Panc1 (cell line): Measurements from ENCODE around the gene SLC35E3. TPM values are rescaled to one million over a fixed set of nuclear protein-coding genes. Genes with fewer than 3 reads are reported as not detected.

ENCODE experiments used
- ATAC-seq: fragments of 200-7000 bp; cut with Tn5 transposase; 2 replicates; pipeline ENCODE4 v1.9.1; 2020; ENCODE audit warnings: mild to moderate bottlenecking, moderate library complexity
- BruUV-seq: library from RNA; stranded (reverse); fragments of 400-500 nt; replicated peaks from 2 replicates; lab custom pipeline; 2021; lab: Mats Ljungman, UMichigan
- CTCF ChIA-PET: fragments of 300-600 bp; sonication (Branson Sonifier 250); formaldehyde crosslinking; loops from one replicate; lab custom pipeline; 2022; ENCODE audit warnings: antibody characterized with exemption; lab: Charles Lee
- POLR2A ChIA-PET: fragments of 300-600 bp; sonication (Branson Sonifier 250); formaldehyde crosslinking; loops from one replicate; lab custom pipeline; 2022; ENCODE audit warnings: antibody characterized with exemption; lab: Charles Lee
- DNase-seq: peaks from one replicate; pipeline ENCODE4 v3.0.0-alpha.2; 2010; ENCODE audit warnings: low read depth, low spot score
- H3K27ac ChIP-seq: 2 replicates; pipeline ENCODE4 v1.5.1; 2011; ENCODE audit warnings: mild to moderate bottlenecking, low read length, inconsistent platforms
- H3K27me3 ChIP-seq: fragments of 200-500 bp; sonication (Bioruptor generic); 2 replicates; pipeline ENCODE4 v1.6.0; 2014; ENCODE audit warnings: low read length, inconsistent platforms; ENCODE audit not compliant: control insufficient read depth, insufficient read depth
- H3K36me3 ChIP-seq: fragments of 200-500 bp; sonication (Bioruptor generic); 2 replicates; pipeline ENCODE4 v1.5.1; 2014; ENCODE audit warnings: inconsistent platforms, mild to moderate bottlenecking, low read length, moderate library complexity; ENCODE audit not compliant: control insufficient read depth, insufficient read depth
- H3K4me1 ChIP-seq: 2 replicates; pipeline ENCODE4 v1.5.1; 2011; ENCODE audit warnings: inconsistent platforms, mild to moderate bottlenecking, low read length, moderate library complexity; ENCODE audit not compliant: control insufficient read depth, insufficient read depth
- H3K4me3 ChIP-seq, 2 experiments: 2 replicates each; pipeline ENCODE4 v1.5.1; 2011 to 2012; ENCODE audit warnings: low read depth in 2 of 2, low read length in 2 of 2, mild to moderate bottlenecking in 2 of 2, inconsistent platforms in 1 of 2, moderate library complexity in 1 of 2
- H3K9me3 ChIP-seq: fragments of 200-500 bp; sonication (Bioruptor generic); 2 replicates; pipeline ENCODE4 v1.5.1; 2014; ENCODE audit warnings: low read depth, mild to moderate bottlenecking, inconsistent platforms, low read length, moderate library complexity; ENCODE audit not compliant: control insufficient read depth, insufficient read depth
- POLR2AphosphoS5 ChIP-seq: IDR thresholded peaks from 2 replicates; pipeline ENCODE4 v1.6.1; 2012; ENCODE audit warnings: mild to moderate bottlenecking, low read depth, low read length, moderate library complexity
- SIN3A ChIP-seq: IDR thresholded peaks from 2 replicates; pipeline ENCODE4 v1.6.1; 2012; ENCODE audit warnings: low read depth, mild to moderate bottlenecking, low read length, moderate library complexity, borderline replicate concordance; ENCODE audit not compliant: insufficient read depth
- TCF7L2 ChIP-seq: IDR thresholded peaks from 2 replicates; pipeline ENCODE4 v1.6.1; 2011; ENCODE audit warnings: mild to moderate bottlenecking, low read depth, low read length, inconsistent platforms
- in situ Hi-C: cut with HindIII; loops from 2 replicates; pipeline ENCODE4 v1.10.0; 2016; ENCODE audit warnings: low sequenced_read_pairs, low pct_unique_long_range_greater_than_20kb
- intact Hi-C: fragments of 100-400 bp; cut with micrococcal nuclease; formaldehyde crosslinking; loops from one replicate; pipeline ENCODE4 v1.10.0; 2022; ENCODE audit not compliant: unreplicated experiment
- total RNA-seq: library from RNA; stranded (reverse); gene quantifications from one replicate; pipeline ENCODE4 v1.2.1, GENCODE V29; 2021; ENCODE audit not compliant: unreplicated experiment
- TF ChIP-seq, protein P1 (sequence below): fragments of 450-650 bp; IDR thresholded peaks from 2 replicates; pipeline ENCODE4 v1.5.1; 2017; ENCODE audit warnings: mild to moderate bottlenecking
- TF ChIP-seq, protein P2 (sequence below), 2 experiments: IDR thresholded peaks; 2 replicates each; pipeline ENCODE4 v1.6.1; 2011 to 2012; ENCODE audit warnings: low read depth in 2 of 2, control low read depth in 1 of 2, low read length in 1 of 2, mild to moderate bottlenecking in 1 of 2, moderate library complexity in 1 of 2; ENCODE audit not compliant: insufficient read depth in 1 of 2

The SLC35E3 gene
- total RNA-seq, 1 experiment from 2014 or later: 15.9 TPM

DNA sequence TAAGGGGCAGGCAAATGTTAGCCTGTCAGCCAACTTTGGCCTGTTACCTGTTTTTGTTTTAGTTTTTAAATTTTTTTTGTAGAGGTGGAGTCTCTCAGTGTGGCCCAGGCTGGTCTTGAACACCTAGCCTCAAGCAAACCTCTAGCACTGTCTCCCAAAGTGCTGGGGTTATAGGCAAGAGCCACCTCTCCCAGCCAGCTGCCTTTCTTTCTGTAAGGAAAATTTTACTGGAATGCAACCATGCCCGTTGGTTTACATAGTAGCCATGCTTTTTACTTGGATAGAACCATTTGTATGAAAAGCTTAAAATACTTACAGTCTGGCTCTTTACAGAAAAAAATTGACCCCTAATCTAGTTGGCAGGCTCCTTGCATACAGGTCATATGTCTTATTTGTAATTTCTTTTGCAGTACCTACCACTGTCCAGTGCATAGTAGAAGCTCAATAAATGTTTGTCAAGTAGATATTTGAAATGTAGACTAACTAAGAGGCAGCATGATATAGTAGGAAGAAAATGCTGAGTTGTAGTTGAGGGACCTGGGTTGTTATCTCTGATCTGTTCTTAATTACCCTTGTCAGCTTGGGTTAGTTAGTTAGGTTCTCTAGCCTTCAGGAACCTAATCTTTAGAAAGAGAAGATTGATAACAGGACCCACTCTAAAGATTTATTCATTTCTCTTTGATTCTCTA lies 66.7 kb downstream of the SLC35E3 start:
- no TSS peak for BruUV-seq
- ATAC-seq (no peak), DNase-seq (no peak)
- H3K4me3 ChIP-seq: no peak overlapping the region
- H3K4me1 ChIP-seq: peaks cover 8% of the 10 kb centered on the region
- in situ Hi-C loops: no loop called here
- ChIA-PET CTCF (no interaction called here), POLR2A (interaction anchor here (0.5 kb wide), 1 partner anchor 511 kb away, joined by 3 read pairs; no protein-coding TSS in a partner anchor)
- no peaks in the 10 kb centered on the region for H3K9me3 ChIP-seq
- TF ChIP-seq TCF7L2 (no peak), SIN3A (no peak), POLR2AphosphoS5 (no peak)
- TF ChIP-seq, protein P1, sequence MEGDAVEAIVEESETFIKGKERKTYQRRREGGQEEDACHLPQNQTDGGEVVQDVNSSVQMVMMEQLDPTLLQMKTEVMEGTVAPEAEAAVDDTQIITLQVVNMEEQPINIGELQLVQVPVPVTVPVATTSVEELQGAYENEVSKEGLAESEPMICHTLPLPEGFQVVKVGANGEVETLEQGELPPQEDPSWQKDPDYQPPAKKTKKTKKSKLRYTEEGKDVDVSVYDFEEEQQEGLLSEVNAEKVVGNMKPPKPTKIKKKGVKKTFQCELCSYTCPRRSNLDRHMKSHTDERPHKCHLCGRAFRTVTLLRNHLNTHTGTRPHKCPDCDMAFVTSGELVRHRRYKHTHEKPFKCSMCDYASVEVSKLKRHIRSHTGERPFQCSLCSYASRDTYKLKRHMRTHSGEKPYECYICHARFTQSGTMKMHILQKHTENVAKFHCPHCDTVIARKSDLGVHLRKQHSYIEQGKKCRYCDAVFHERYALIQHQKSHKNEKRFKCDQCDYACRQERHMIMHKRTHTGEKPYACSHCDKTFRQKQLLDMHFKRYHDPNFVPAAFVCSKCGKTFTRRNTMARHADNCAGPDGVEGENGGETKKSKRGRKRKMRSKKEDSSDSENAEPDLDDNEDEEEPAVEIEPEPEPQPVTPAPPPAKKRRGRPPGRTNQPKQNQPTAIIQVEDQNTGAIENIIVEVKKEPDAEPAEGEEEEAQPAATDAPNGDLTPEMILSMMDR: no peak
- TF ChIP-seq, protein P2, sequence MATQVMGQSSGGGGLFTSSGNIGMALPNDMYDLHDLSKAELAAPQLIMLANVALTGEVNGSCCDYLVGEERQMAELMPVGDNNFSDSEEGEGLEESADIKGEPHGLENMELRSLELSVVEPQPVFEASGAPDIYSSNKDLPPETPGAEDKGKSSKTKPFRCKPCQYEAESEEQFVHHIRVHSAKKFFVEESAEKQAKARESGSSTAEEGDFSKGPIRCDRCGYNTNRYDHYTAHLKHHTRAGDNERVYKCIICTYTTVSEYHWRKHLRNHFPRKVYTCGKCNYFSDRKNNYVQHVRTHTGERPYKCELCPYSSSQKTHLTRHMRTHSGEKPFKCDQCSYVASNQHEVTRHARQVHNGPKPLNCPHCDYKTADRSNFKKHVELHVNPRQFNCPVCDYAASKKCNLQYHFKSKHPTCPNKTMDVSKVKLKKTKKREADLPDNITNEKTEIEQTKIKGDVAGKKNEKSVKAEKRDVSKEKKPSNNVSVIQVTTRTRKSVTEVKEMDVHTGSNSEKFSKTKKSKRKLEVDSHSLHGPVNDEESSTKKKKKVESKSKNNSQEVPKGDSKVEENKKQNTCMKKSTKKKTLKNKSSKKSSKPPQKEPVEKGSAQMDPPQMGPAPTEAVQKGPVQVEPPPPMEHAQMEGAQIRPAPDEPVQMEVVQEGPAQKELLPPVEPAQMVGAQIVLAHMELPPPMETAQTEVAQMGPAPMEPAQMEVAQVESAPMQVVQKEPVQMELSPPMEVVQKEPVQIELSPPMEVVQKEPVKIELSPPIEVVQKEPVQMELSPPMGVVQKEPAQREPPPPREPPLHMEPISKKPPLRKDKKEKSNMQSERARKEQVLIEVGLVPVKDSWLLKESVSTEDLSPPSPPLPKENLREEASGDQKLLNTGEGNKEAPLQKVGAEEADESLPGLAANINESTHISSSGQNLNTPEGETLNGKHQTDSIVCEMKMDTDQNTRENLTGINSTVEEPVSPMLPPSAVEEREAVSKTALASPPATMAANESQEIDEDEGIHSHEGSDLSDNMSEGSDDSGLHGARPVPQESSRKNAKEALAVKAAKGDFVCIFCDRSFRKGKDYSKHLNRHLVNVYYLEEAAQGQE (IDR thresholded peaks at IDR 0.05; ENCODE audit: insufficient read depth in 1 of 2, low read depth in 2 of 2, low read length in 1 of 2): no peak
- intact Hi-C loops: no loop called here
- no peaks in the 10 kb centered on the region for H3K27me3 ChIP-seq
- peaks cover 54% of the 10 kb centered on the region for H3K36me3 ChIP-seq
- H3K27ac ChIP-seq: 0 out of 2 replicates have a peak overlapping the region, but pooled peaks have one; percentile 18

DNA sequence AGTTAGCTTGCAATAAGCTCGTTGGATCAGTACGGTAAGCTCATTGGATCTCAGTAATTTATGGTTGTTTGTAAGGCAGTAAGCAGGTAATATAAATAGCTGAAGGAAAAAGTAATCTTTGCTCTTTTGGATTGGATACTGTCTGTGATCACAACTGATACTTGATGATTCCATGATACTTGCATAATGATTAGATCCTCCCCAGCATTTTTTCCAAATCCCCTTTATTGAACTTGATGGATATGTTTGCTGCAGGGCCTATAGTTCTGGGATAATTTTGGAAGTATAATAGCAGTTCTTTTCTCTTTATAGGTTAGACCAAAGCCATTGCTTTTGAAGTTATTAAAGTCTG lies 67.2 kb downstream of the SLC35E3 start:
- TF ChIP-seq, protein P1: no peak
- no peak for TF ChIP-seq SIN3A
- no peak for TF ChIP-seq TCF7L2
- no peak for TF ChIP-seq POLR2AphosphoS5
- TF ChIP-seq, protein P2 (IDR thresholded peaks at IDR 0.05; ENCODE audit: insufficient read depth in 1 of 2, low read depth in 2 of 2, low read length in 1 of 2): no peak
- ChIA-PET CTCF (interaction anchor here (1.0 kb wide), 1 partner anchor 8 kb away, joined by 3 read pairs; no protein-coding TSS in a partner anchor), POLR2A (interaction anchor here (0.5 kb wide), 1 partner anchor 511 kb away, joined by 3 read pairs; no protein-coding TSS in a partner anchor)

More for the DNA sequence above, 67.2 kb downstream of the SLC35E3 start:
- H3K27ac ChIP-seq: no peak overlapping the region
- intact Hi-C loops (no loop called here), in situ Hi-C loops (no loop called here)
- peaks cover 58% of the 10 kb centered on the region for H3K36me3 ChIP-seq
- no peak for DNase-seq
- no peak overlapping the region for H3K4me3 ChIP-seq
- no peaks in the 10 kb centered on the region for H3K27me3 ChIP-seq
- no TSS peak for BruUV-seq
- H3K4me1 ChIP-seq: peaks cover 8% of the 10 kb centered on the region
- ATAC-seq: no peak
- H3K9me3 ChIP-seq: no peaks in the 10 kb centered on the region
